Measurements from ENCODE around the gene ADISSP.

DNA sequence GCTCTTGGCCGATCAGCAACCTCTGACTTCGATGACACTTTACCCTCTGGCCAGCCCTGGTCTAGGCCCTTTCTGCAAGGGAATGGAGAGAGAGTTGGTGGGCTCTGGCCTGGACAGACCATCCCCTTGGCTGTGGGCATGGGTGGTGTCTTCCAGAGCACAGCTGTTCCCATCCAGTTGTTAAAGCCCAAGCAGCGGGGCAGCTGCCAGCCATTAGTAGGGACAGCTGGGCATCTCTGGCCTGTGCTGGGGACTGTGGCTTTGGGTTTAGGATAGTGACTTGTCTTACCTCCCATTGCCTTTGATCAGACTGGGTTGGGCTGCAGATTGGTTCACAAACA lies 31.3 kb upstream of the ADISSP start:
- TF ChIP-seq CTCF (IDR thresholded peaks at IDR 0.05; ENCODE audit: low read depth, low read length, poor library complexity, severe bottlenecking) (no peak), EZH2phosphoT487 (IDR thresholded peaks at IDR 0.05; ENCODE audit: borderline replicate concordance, low read length) (no peak)

Data from DOHH2 (cell line).